Lung (tissue), 12 donors: ENCODE results near the gene CYP2D6. TPM values are rescaled to one million over a fixed set of nuclear protein-coding genes. Genes with fewer than 3 reads are reported as not detected.
"Not testable (repeated sequence)": the region's sequence is repeated elsewhere in the genome, so short reads cannot be mapped to it uniquely, and the experiment has no call there.

ENCODE experiments used
- ATAC-seq: fragments of 200-7000 bp; cut with Tn5 transposase; one replicate; pipeline ENCODE4 v1.9.1; 2020; ENCODE audit warnings: moderate number of reproducible peaks; ENCODE audit not compliant: insufficient read depth, low FRiP score
- DNase-seq, 3 donors: peaks; one replicate each; pipeline ENCODE4 v3.0.0-alpha.2; 2013 to 2017
- H3K27ac ChIP-seq, 2 donors: one replicate each; pipeline ENCODE4 v1.5.1; 2013; ENCODE audit warnings: mild to moderate bottlenecking in 2 of 2, moderate library complexity in 2 of 2, control low read depth in 1 of 2, inconsistent platforms in 1 of 2, low read depth in 1 of 2, low read length in 1 of 2
- H3K27me3 ChIP-seq, 3 donors: one replicate each; pipeline ENCODE4 v1.5.1; 2013; ENCODE audit warnings: low read length in 2 of 3; ENCODE audit not compliant: control insufficient read depth in 3 of 3, insufficient read depth in 3 of 3
- H3K36me3 ChIP-seq, 4 donors: one replicate each; pipeline ENCODE4 v1.5.1; 2013; ENCODE audit warnings: low read length in 4 of 4, mild to moderate bottlenecking in 1 of 4, moderate library complexity in 1 of 4; ENCODE audit not compliant: control insufficient read depth in 4 of 4, insufficient read depth in 4 of 4
- H3K4me1 ChIP-seq, 5 donors: one replicate each; pipeline ENCODE4 v1.5.1; 2013; ENCODE audit warnings: low read length in 5 of 5, mild to moderate bottlenecking in 2 of 5, moderate library complexity in 1 of 5; ENCODE audit not compliant: control insufficient read depth in 5 of 5, insufficient read depth in 5 of 5
- H3K4me3 ChIP-seq: one replicate; pipeline ENCODE4 v1.5.1; 2013; ENCODE audit warnings: mild to moderate bottlenecking, control low read depth, moderate library complexity
- H3K9ac ChIP-seq, 2 donors: one replicate each; pipeline ENCODE4 v1.5.1; 2013; ENCODE audit warnings: low read length in 2 of 2, control low read depth in 1 of 2; ENCODE audit not compliant: insufficient read depth in 1 of 2
- H3K9me3 ChIP-seq, 4 donors: one replicate each; pipeline ENCODE4 v1.5.1; 2013; ENCODE audit warnings: low read length in 3 of 4, mild to moderate bottlenecking in 1 of 4, moderate library complexity in 1 of 4; ENCODE audit not compliant: control insufficient read depth in 4 of 4, insufficient read depth in 3 of 4
- WGBS, 2 donors: extraction: QIAGEN DNeasy Blood & Tissue Kit; methylation state at CpG; one replicate each; pipeline ENCODE4 v1.1.7; 2013; 5-methylcytosine and 5-hydroxymethylcytosine counted together
- polyA plus RNA-seq, 2 donors: library from polyadenylated mRNA; stranded (reverse); fragments of 200-250 nt; gene quantifications; one replicate each; pipeline ENCODE4 v1.2.1, GENCODE V29; 2013
- total RNA-seq, 2 donors: library from RNA; depleted of rRNA in 1 of 2; stranded (reverse); fragments of >200 nt in 1 of 2; gene quantifications; one replicate each; pipeline ENCODE4 v1.2.1, GENCODE V29; 2014 to 2021
- TF ChIP-seq, protein P1 (sequence below): IDR thresholded peaks from 2 replicates; pipeline ENCODE4 v1.5.1; 2012; ENCODE audit warnings: mild to moderate bottlenecking; ENCODE audit errors: control extremely low read depth, extremely low read depth
- donor health status: control.
- donor health status: control.
- donor health status: Bipolar disorder and iron deficiency.
- donor health status: healthy.
- donor health status: DM: yes; HTN: yes; CAD: no.

Gene CYP2D6
- total and polyA plus RNA-seq, 4 donors: 0.80 to 1.3 (median 1.1) TPM

DNA sequence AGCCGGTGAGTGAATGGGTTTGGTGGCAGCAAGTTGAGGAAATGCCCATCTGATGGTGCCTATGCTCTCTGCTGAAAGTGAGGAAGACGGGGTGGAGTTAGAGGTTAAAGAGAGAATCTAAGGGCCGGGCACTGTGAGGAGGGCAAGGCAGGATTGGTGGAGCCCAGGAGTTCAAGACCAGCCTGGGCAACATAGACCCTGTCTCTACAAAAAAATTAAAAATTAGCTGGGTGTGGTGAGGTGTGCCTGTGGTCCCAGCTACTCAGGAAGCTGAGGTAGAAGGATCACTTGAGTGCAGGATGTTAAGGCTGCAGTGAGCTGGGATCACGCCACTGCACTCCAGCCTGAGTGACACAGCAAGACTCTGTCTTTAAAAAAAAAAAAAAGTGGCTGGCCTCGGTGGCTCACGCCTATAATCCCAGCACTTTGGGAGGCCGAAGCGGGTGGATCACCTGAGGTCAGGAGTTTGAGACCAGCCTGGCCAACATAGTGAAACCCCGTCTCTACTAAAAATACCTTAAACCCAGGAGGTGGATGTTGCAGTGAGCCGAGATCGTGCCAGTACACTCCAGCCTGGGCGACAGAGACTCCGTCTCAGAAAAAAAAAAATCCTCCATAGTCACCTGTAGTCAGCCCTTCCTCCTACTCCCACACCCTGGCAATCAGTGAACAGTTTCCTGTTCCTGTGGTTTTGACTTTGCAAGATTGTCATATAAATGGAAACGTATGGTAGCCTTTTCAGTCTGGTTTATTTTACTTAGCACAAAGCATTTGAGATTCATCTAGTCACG lies 10.2 kb downstream of the CYP2D6 start:
- not testable (repeated sequence) for H3K9ac ChIP-seq, ATAC-seq

DNA sequence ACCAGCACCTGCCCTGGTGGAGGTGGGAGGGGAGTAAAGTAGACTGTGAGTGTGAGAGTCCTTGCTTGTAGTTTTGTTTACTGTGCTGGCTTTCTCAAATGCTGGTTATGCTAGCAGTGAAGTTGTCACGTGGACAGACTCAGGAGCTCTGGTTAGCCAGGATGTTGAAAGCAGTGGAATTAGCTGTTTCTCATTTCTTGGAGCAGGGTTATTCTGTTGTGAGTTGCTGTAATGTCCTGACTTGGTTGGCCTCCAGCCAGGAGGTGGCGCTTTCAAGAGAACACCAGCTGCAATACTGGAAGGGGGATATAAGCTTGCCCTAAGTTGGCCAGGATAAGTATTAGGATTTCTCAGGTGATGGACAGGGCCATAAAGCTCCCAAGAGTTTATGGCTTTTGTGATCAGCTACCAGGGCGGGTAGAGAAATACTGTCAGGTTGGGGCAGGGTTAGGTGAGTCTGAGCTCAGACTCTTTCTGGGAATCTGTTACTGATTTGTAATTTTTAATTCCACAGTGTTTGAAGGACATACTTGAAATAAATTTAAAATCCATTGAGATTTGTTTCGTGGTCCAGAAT lies 13.7 kb downstream of the CYP2D6 start:
- TF ChIP-seq, protein P1, sequence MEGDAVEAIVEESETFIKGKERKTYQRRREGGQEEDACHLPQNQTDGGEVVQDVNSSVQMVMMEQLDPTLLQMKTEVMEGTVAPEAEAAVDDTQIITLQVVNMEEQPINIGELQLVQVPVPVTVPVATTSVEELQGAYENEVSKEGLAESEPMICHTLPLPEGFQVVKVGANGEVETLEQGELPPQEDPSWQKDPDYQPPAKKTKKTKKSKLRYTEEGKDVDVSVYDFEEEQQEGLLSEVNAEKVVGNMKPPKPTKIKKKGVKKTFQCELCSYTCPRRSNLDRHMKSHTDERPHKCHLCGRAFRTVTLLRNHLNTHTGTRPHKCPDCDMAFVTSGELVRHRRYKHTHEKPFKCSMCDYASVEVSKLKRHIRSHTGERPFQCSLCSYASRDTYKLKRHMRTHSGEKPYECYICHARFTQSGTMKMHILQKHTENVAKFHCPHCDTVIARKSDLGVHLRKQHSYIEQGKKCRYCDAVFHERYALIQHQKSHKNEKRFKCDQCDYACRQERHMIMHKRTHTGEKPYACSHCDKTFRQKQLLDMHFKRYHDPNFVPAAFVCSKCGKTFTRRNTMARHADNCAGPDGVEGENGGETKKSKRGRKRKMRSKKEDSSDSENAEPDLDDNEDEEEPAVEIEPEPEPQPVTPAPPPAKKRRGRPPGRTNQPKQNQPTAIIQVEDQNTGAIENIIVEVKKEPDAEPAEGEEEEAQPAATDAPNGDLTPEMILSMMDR: no peak
- DNase-seq (peak in 2 of 3 donors; percentile 42 to 53), ATAC-seq (no peak)
- peaks cover 0 to 6% (median 0%) of the 10 kb centered on the region in 5 donors for H3K4me1 ChIP-seq
- no peaks in the 10 kb centered on the region for H3K27me3 ChIP-seq
- H3K4me3 ChIP-seq: no peak overlapping the region
- H3K27ac ChIP-seq: peak overlapping the region in 1 of 2 donors; percentile 29
- no peaks in the 10 kb centered on the region for H3K36me3 ChIP-seq
- peaks cover 0 to 11% (median 7%) of the 10 kb centered on the region in 4 donors for H3K9me3 ChIP-seq
- H3K9ac ChIP-seq: no peak overlapping the region
- 76 to 79% methylated on average over 4 of the region's 4 CpGs for WGBS, 2 donors

More for the DNA sequence above, 10.2 kb downstream of the CYP2D6 start:
- not testable (repeated sequence) for DNase-seq, H3K27me3 ChIP-seq, H3K4me1 ChIP-seq, H3K36me3 ChIP-seq, H3K27ac ChIP-seq, H3K4me3 ChIP-seq, H3K9me3 ChIP-seq
- 32 to 53% methylated on average over 15 of the region's 15 CpGs for WGBS, 2 donors

- peaks cover 0 to 11% (median 7%) of the 10 kb centered on the region in 4 donors for H3K9me3 ChIP-seq
Observed at GRCh38 chr22:42115420-42115830, 15.2 kb downstream of the CYP2D6 start.

DNA sequence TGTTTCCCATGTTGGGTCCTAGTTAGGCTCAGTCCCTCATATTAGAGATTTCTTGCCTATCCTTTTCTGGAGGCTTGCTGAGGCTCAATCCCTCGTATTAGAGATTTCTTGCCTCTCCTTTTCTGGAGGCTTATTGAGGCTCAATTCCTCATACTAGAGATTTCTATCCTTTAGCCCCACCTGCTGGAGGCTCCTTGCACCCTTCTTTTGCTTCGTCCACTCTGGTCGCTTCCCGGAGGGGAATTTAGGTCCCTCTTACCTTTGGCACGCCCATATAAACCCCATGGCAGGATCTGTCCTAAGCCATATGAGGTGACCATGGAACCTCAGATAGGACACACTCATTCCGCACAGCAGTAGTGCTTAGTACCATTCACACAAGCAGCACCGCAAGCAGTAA lies 15.9 kb downstream of the CYP2D6 start:
- Histone ChIP-seq H3K4me1 (peaks cover 0 to 6% (median 0%) of the 10 kb centered on the region in 5 donors), H3K27me3 (no peaks in the 10 kb centered on the region), H3K36me3 (no peaks in the 10 kb centered on the region), H3K4me3 (no peak overlapping the region), H3K9ac (no peak overlapping the region), H3K27ac (no peak overlapping the region), H3K9me3 (peaks cover 0 to 11% (median 7%) of the 10 kb centered on the region in 4 donors)
- no peak for DNase-seq
- TF ChIP-seq, protein P1: no peak
- ATAC-seq: no peak
- WGBS, 2 donors: 93 to 94% methylated on average over 7 of the region's 7 CpGs

More at GRCh38 chr22:42115420-42115830, 15.2 kb downstream of the CYP2D6 start:
- not testable (repeated sequence) for H3K36me3 ChIP-seq, H3K27me3 ChIP-seq, H3K4me3 ChIP-seq, H3K27ac ChIP-seq, H3K9ac ChIP-seq, H3K4me1 ChIP-seq, ATAC-seq, DNase-seq
- WGBS, 2 donors: 81 to 83% methylated on average over 6 of the region's 6 CpGs

- H3K4me3 ChIP-seq, H3K9ac ChIP-seq, H3K27me3 ChIP-seq, ATAC-seq, H3K4me1 ChIP-seq, H3K27ac ChIP-seq, H3K36me3 ChIP-seq: not testable (repeated sequence)
- peaks cover 0 to 11% (median 7%) of the 10 kb centered on the region in 4 donors for H3K9me3 ChIP-seq
- peak in 2 of 3 donors; percentile 41 to 53 for DNase-seq
- 27 to 30% methylated on average over 2 to 4 of the region's 4 CpGs for WGBS, 2 donors
Observed at GRCh38 chr22:42112793-42113192, 17.8 kb downstream of the CYP2D6 start.
